H9 (cell line): ENCODE data around the gene CES1. TPM values are rescaled to one million over a fixed set of nuclear protein-coding genes. Genes with fewer than 3 reads are reported as not detected.

ENCODE experiments used
- DNase-seq: peaks from one replicate; pipeline ENCODE4 v3.0.0-alpha.2; 2017
- H2AFZ ChIP-seq: one replicate; pipeline ENCODE4 v1.6.1; 2013; ENCODE audit warnings: mild to moderate bottlenecking, low read length, control low read depth, moderate library complexity
- H2AK5ac ChIP-seq: 2 replicates; pipeline ENCODE4 v1.6.1; 2013; ENCODE audit warnings: low read length, control low read depth, mixed read lengths; ENCODE audit not compliant: insufficient read length
- H2BK120ac ChIP-seq: one replicate; pipeline ENCODE4 v1.6.1; 2013; ENCODE audit warnings: low read depth, mild to moderate bottlenecking, low read length, control low read depth, inconsistent platforms; ENCODE audit not compliant: poor library complexity, severe bottlenecking
- H2BK12ac ChIP-seq: 2 replicates; pipeline ENCODE4 v1.6.1; 2013; ENCODE audit warnings: low read length, control low read depth, mixed read lengths, low read depth; ENCODE audit not compliant: insufficient read length
- H2BK15ac ChIP-seq: 2 replicates; pipeline ENCODE4 v1.6.1; 2013; ENCODE audit warnings: low read depth, low read length, control low read depth
- H2BK20ac ChIP-seq: one replicate; pipeline ENCODE4 v1.6.1; 2013; ENCODE audit warnings: low read depth, mild to moderate bottlenecking, low read length, control low read depth, inconsistent platforms; ENCODE audit not compliant: poor library complexity, severe bottlenecking
- H2BK5ac ChIP-seq: 2 replicates; pipeline ENCODE4 v1.6.1; 2013; ENCODE audit warnings: low read length, control low read depth, mixed read lengths; ENCODE audit not compliant: insufficient read length
- H3K14ac ChIP-seq: 2 replicates; pipeline ENCODE4 v1.6.1; 2013; ENCODE audit warnings: low read length, control low read depth; ENCODE audit not compliant: insufficient read depth
- H3K18ac ChIP-seq: 2 replicates; pipeline ENCODE4 v1.6.1; 2013; ENCODE audit warnings: low read depth, mild to moderate bottlenecking, mixed read lengths, low read length, control low read depth; ENCODE audit not compliant: insufficient read length
- H3K23ac ChIP-seq: 2 replicates; pipeline ENCODE4 v1.6.1; 2013; ENCODE audit warnings: low read length, control low read depth, mixed read lengths, low read depth; ENCODE audit not compliant: insufficient read length
- H3K23me2 ChIP-seq: 2 replicates; pipeline ENCODE4 v1.6.1; 2013; ENCODE audit warnings: low read depth, mild to moderate bottlenecking, mixed read lengths, low read length, control low read depth; ENCODE audit not compliant: insufficient read length, poor library complexity, severe bottlenecking
- H3K27ac ChIP-seq: 2 replicates; pipeline ENCODE4 v1.5.1; 2013; ENCODE audit warnings: low read length, control low read depth, mixed read lengths, low read depth; ENCODE audit not compliant: insufficient read length
- H3K27me3 ChIP-seq: 2 replicates; pipeline ENCODE4 v1.6.1; 2013; ENCODE audit warnings: low read length, control low read depth, inconsistent platforms; ENCODE audit not compliant: insufficient read depth
- H3K4ac ChIP-seq: 2 replicates; pipeline ENCODE4 v1.6.1; 2013; ENCODE audit warnings: low read depth, mild to moderate bottlenecking, control low read depth, inconsistent platforms, low read length, moderate library complexity
- H3K4me1 ChIP-seq: 2 replicates; pipeline ENCODE4 v1.6.1; 2013; ENCODE audit warnings: low read length, control low read depth, inconsistent platforms; ENCODE audit not compliant: insufficient read depth
- H3K4me2 ChIP-seq: 2 replicates; pipeline ENCODE4 v1.6.1; 2013; ENCODE audit warnings: low read length, control low read depth, mixed read lengths; ENCODE audit not compliant: insufficient read length, insufficient read depth
- H3K56ac ChIP-seq: 2 replicates; pipeline ENCODE4 v1.6.1; 2013; ENCODE audit warnings: low read depth, mild to moderate bottlenecking, mixed read lengths, low read length, control low read depth; ENCODE audit not compliant: insufficient read length
- H3K79me1 ChIP-seq: 2 replicates; pipeline ENCODE4 v1.6.1; 2013; ENCODE audit warnings: low read depth, mild to moderate bottlenecking, moderate library complexity, low read length, control low read depth, inconsistent platforms; ENCODE audit not compliant: insufficient read depth, poor library complexity, severe bottlenecking
- H3K79me2 ChIP-seq: 2 replicates; pipeline ENCODE4 v1.6.1; 2013; ENCODE audit warnings: low read length, control low read depth, inconsistent platforms; ENCODE audit not compliant: insufficient read depth
- H3K9ac ChIP-seq: 2 replicates; pipeline ENCODE4 v1.6.1; 2013; ENCODE audit warnings: low read length, control low read depth, mixed read lengths; ENCODE audit not compliant: insufficient read length; ENCODE audit errors: extremely low read depth
- H3K9me3 ChIP-seq: one replicate; pipeline ENCODE4 v1.6.1; 2013; ENCODE audit warnings: low read depth, low read length, inconsistent platforms; ENCODE audit not compliant: control insufficient read depth
- H3T11ph ChIP-seq: one replicate; pipeline ENCODE4 v1.6.1; 2013; ENCODE audit warnings: mild to moderate bottlenecking, low read length, control low read depth, inconsistent platforms
- H4K20me1 ChIP-seq: one replicate; pipeline ENCODE4 v1.6.1; 2013; ENCODE audit not compliant: control insufficient read depth, insufficient read length, insufficient read depth
- H4K5ac ChIP-seq: 2 replicates; pipeline ENCODE4 v1.6.1; 2013; ENCODE audit warnings: low read depth, mild to moderate bottlenecking, mixed read lengths, low read length, control low read depth; ENCODE audit not compliant: insufficient read length
- H4K8ac ChIP-seq: replicated peaks from 2 replicates; pipeline ENCODE4 v1.6.1; 2013; ENCODE audit warnings: low read length, control low read depth, mixed read lengths, low read depth; ENCODE audit not compliant: insufficient read length
- H4K91ac ChIP-seq: 2 replicates; pipeline ENCODE4 v1.6.1; 2013; ENCODE audit warnings: low read depth, mild to moderate bottlenecking, moderate library complexity, mixed read lengths, low read length, control low read depth; ENCODE audit not compliant: insufficient read length
- H3K27ac Mint-ChIP-seq, 3 experiments: 2 replicates in 2 of 3; 3 replicates in 1 of 3; pipeline ENCODE4 v1.8.0; 2020 to 2021; ENCODE audit warnings: mixed read lengths in 3 of 3, mild to moderate bottlenecking in 1 of 3, moderate library complexity in 1 of 3
- H3K27me3 Mint-ChIP-seq: 2 replicates; pipeline ENCODE4 v1.8.0; 2021; ENCODE audit warnings: low read depth, mild to moderate bottlenecking, moderate library complexity, mixed read lengths
- H3K36me3 Mint-ChIP-seq, 3 experiments: 2 replicates in 2 of 3; 3 replicates in 1 of 3; pipeline ENCODE4 v1.8.0; 2020 to 2021; ENCODE audit warnings: low read depth in 3 of 3, mixed read lengths in 3 of 3; ENCODE audit not compliant: insufficient read depth in 1 of 3
- H3K4me1 Mint-ChIP-seq, 2 experiments: 2 replicates each; pipeline ENCODE4 v1.8.0; 2020; ENCODE audit warnings: mixed read lengths in 2 of 2
- H3K4me3 Mint-ChIP-seq, 2 experiments: 2 replicates in 1 of 2; 3 replicates in 1 of 2; pipeline ENCODE4 v1.8.0; 2020 to 2021; ENCODE audit warnings: mild to moderate bottlenecking in 2 of 2, mixed read lengths in 2 of 2, moderate library complexity in 1 of 2
- H3K9me3 Mint-ChIP-seq, 2 experiments: 2 replicates in 1 of 2; 3 replicates in 1 of 2; pipeline ENCODE4 v1.8.0; 2020; ENCODE audit warnings: mild to moderate bottlenecking in 2 of 2, mixed read lengths in 2 of 2, moderate library complexity in 1 of 2
- CTCF ChIP-seq: fragments of 200-600 bp; sonication (generic); conservative IDR thresholded peaks from 3 replicates; pipeline ENCODE4 v1.8.0; 2021; ENCODE audit warnings: antibody characterized with exemption, mild to moderate bottlenecking
- WGBS: extraction: QIAGEN DNeasy Blood & Tissue Kit; methylation state at CpG from one replicate; pipeline ENCODE4 v1.1.7; 2013; ENCODE audit warnings: missing lambda C conversion rate, low lambda C conversion rate, mixed read lengths; ENCODE audit not compliant: insufficient read length; ENCODE audit errors: extremely low coverage; 5-methylcytosine and 5-hydroxymethylcytosine counted together
- total RNA-seq: library from RNA; stranded (reverse); gene quantifications from 2 replicates; pipeline ENCODE4 v1.2.1, GENCODE V29; 2021

CES1 gene
- total RNA-seq, 1 experiment from 2014 or later, result not detected

- Histone ChIP-seq H2BK12ac (no peak overlapping the region), H2BK15ac (no peak overlapping the region), H3K4ac (no peak overlapping the region), H2AFZ (no peak overlapping the region), H2AK5ac (no peak overlapping the region), H3T11ph (no peak overlapping the region), H3K79me1 (no peaks in the 10 kb centered on the region), H4K5ac (no peak overlapping the region), H3K4me2 (no peak overlapping the region), H4K91ac (no peak overlapping the region), H3K14ac (no peak overlapping the region), H2BK20ac (no peak overlapping the region), H3K56ac (no peak overlapping the region), H3K4me1 (no peaks in the 10 kb centered on the region), H2BK5ac (no peak overlapping the region), H3K18ac (no peak overlapping the region), H3K9ac (no peak overlapping the region), H3K27me3 (no peaks in the 10 kb centered on the region), H3K27ac (no peak overlapping the region), H3K79me2 (no peaks in the 10 kb centered on the region), H3K23me2 (no peaks in the 10 kb centered on the region), H4K20me1 (no peaks in the 10 kb centered on the region), H2BK120ac (no peak overlapping the region), H4K8ac (no peak overlapping the region), H3K23ac (no peak overlapping the region), H3K9me3 (no peaks in the 10 kb centered on the region)
- TF ChIP-seq CTCF, result no peak
- no CpG with 5 or more reads among the region's 3 CpGs for WGBS
- Mint-ChIP-seq H3K27me3 (peaks cover 47% of the 10 kb centered on the region), H3K9me3 (no peaks in the 10 kb centered on the region; a peak in 1 of 5 replicates), H3K4me1 (no peaks in the 10 kb centered on the region), H3K4me3 (no peak overlapping the region), H3K36me3 (no peaks in the 10 kb centered on the region), H3K27ac (no peak overlapping the region)
- DNase-seq, result no peak
These were observed 12.3 kb downstream of the CES1 start for GRCh38 chr16:55820615-55821014.
